Measurements from ENCODE around the gene ASF1A. TPM values are rescaled to one million over a fixed set of nuclear protein-coding genes. Genes with fewer than 3 reads are reported as not detected.
"Not testable (repeated sequence)": the region's sequence is repeated elsewhere in the genome, so short reads cannot be mapped to it uniquely, and the experiment has no call there.

Gene ASF1A
- total RNA-seq = 42.7 TPM

- DNase-seq = peak; percentile 98
Measured at GRCh38 chr6:118893807-118894424, at the start of gene ASF1A. Gene ASF1A, plus strand, starts transcription at chr6:118894152. Its CDS starts 262 bp downstream, at chr6:118894414.

DNA sequence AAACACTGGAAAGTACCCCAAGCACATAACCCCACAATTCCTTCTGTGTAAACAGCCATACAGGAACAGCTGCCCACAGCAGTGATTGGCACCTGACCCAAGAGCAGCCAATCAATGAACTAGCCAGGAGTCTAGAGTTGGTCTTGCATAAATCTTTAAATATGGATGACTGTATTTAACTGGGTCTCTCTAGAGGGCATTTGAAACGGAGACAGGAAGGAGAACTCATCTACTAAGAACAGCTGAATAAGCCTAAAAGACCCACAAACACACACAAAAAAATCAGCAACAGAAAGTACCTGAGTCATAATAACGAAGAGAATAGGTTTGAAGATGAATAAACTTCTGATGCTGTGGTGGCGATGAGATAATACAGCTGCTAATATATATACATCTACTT lies 49.0 kb upstream of the ASF1A start:
- no peak for DNase-seq

- no peak for DNase-seq
Measured at GRCh38 chr6:118853408-118853807, 40.5 kb upstream of the ASF1A start.

DNA sequence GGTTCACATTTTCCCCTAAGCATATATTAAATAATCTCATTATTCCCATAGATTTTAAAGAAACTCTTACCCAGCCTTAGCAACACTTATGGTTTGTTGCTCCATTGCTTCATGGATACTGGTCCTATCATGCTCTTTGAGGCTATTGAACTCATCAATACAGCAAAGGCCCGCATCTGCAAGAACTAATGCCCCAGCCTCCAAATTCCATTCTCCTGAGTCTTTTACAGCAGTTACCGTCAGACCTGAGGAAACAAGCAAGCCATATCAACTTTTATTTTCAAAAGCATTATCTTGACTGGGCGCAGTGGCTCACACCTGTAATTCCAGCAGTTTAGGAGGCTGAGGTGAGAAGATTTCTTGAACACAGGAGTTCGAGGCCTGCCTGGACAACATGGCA lies 37.7 kb upstream of the ASF1A start:
- DNase-seq = no peak

DNA sequence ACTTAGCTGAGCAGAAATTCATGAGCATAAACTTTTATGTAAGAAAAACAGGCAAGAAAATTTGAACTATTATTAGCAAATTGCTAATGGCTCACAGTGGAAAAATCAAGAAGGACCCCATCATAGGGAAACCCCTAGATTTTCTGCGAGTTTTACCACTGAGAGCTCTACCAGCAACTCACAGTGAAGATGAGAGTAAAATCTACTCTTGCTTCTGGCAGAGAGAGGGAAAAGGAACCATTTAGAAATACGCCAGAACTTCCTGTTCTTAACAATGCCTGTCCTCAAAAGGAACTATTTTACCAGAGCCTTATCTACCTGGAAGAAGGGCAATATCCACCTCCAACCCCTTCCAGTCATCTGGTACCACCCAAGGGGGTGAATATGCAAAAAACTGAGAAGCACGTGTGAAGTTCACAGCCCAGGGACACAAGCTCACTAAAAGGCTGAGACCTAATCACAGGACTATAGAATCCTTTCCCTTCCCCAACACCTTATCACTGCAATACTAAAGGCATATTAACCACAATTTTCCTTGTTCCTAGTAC lies 34.4 kb upstream of the ASF1A start:
- no peak for DNase-seq

DNA sequence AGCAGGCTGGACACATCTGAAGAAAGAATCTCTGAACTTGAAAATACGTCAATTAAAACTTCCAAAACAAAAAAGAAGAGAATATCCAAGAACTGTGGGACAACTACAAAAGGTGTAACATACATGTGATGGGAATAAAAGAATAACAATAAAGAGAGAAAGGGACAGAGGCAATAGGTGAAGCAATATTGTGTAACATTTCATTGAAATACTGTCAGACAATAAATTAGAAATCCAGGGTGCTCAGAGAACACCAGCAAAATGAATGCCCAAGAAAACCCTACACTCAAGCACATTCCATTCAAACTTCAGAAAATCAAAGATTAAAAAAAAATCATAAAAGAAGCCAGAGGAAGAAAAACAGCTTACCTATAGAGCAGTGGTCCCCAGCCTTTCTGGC lies 33.6 kb upstream of the ASF1A start:
- no peak for DNase-seq

DNA sequence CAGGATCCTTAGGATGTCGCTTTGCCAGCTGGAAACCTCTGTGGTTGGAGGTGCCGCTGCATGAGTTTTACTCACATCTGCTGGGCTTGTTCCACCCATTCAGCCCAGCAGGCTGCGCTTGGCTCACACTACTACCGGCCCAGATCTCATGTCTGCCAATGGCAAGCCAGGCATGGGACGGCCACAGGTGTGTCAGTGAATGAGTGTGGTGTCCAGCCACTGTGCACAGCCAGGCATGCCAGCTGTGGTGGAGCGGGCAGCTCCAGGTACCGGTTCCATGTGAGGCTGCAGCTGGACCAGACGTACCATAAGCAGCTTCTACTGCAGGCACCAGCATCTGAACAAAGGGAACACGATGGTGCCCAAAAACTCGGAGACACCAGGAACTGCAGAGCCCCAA lies 33.1 kb upstream of the ASF1A start:
- DNase-seq = no peak

DNA sequence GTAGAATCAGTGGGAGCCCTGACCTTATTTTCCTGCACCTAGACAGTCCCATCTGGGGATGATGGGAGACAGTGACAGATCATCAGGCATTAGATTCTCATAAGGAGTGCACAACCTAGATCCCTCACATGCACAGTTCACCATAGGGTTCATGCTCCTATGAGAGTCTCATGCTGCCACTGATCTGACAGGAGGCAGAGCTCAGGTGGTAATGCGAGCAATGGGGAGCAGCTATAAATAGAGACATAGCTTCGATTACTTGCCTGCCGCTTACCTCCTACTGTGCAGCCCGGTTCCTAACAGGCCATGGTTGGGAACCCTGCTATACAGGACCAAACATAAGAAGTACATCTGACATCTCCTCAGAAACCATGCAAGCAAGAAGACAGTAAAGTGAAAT lies 31.5 kb upstream of the ASF1A start:
- no peak for DNase-seq

DNA sequence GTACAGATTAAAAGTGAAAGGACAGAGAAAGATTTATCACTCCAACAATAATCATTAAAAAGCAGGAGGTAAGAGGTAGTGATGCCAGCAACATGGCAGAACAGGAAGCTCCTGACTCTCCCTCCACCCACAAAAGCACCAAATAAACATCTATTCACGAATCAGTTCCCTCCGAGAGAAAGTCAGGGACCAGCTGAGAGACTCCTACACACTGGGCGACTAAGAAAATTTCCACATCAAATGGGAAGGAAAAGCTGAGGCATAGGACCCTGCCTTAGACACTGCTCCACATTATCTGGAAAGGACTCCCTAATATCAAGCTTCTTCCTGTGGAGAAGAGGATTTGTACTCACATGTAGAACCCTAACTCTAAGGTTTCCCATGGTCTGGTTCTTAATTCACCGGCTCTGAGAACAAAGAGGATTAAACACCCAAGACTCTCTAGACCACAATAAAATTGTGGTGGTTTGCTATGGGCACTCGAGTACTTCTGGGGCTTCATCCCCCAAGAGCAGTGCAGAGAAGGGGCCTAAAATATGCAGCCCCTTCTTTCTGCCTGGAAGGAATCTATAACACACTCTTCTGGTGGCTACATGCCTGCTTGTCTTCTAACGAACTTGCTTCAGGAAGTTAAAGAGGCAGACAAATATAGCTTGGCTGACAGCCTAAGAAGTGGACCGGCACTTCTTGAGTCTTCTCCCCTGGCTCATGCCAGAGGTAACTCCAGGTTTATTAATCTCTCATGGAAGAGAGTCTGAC lies 29.4 kb upstream of the ASF1A start:
- DNase-seq = no peak

DNA sequence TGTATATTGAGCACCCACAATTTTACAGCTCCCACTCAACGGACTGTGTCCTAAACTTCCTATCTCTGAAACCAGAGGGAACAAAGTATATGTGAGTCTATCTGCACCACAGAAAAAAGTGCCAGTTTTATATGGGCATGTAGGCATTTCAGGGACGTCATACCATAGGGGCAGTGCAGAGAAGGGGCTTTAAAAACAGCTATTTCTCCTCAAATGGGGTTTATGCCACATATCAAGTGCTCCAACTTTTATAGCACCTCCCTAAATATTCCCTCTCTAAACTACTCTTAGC lies 28.9 kb upstream of the ASF1A start:
- no peak for DNase-seq

GRCh38 chr6:118867181-118867580 lies 26.8 kb upstream of the ASF1A start:
- DNase-seq = no peak

- DNase-seq = not testable (repeated sequence)
Measured at GRCh38 chr6:118868901-118869300, 25.1 kb upstream of the ASF1A start.

- DNase-seq = no peak
Measured at GRCh38 chr6:118869350-118869749, 24.6 kb upstream of the ASF1A start.

GRCh38 chr6:118869894-118870589 lies 23.9 kb upstream of the ASF1A start:
- no peak for DNase-seq

- DNase-seq = no peak
Measured at GRCh38 chr6:118871331-118871730, 22.6 kb upstream of the ASF1A start.

GRCh38 chr6:118872318-118872717 lies 21.6 kb upstream of the ASF1A start:
- DNase-seq = no peak

- DNase-seq = no peak
Measured at GRCh38 chr6:118872726-118873125, 21.2 kb upstream of the ASF1A start.

- DNase-seq = no peak
Measured at GRCh38 chr6:118873239-118873638, 20.7 kb upstream of the ASF1A start.

- no peak for DNase-seq
Measured at GRCh38 chr6:118875672-118876071, 18.3 kb upstream of the ASF1A start.

DNA sequence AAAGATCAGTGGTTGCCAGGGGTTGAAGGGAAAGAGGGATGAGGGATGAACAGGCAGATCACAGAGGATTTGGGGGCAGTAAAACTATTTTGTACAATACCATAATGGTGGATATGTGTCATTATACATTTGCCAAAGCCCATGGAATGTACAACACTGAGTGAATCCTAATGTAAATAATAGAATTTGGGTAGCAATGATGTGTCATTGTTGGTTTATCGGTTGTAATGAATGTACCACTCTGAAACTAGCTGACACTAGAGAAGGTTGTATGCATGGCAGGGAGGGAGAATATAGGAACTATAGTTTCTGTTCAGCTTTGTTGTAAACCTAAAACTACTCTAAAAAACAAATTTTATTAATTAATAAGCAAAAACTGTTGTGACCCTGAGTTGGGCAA lies 17.8 kb upstream of the ASF1A start:
- DNase-seq = no peak

DNA sequence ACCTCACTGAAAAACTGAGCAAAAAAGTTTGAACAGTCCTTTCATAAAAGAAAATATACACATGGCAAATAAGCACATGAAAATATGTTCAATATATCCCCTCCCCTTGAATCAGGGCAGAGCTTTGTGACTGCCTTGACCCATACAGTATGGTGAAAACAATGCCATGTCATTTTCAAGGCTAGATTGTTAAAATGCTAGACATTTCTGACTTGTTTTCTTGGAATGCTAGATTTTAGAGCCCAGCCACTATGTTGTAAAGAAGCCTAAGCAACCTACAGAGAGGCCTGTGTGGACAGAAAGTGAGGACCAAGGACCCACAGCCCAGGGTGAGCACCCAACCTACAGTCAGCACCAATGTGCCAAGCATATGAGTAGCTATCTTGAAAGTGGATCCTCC lies 17.1 kb upstream of the ASF1A start:
- DNase-seq = no peak

DNA sequence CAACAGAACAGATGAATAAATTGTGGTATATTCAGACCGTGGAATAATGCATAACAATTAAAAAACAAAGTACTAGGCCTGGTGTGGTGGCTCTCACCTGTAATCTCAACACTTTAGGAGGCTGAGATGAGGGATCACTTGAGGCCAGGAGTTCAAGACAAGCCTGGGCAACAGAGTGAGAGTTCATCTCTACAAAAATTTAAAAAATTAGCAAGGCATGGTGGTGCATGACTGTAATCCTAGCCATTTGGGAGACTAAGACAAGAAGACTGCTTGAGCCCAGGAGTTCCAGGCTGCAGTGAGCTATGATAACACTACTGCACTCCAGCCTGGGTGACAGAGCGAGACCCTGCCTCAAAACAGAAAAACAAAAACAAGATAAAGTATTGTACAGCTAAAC lies 16.1 kb upstream of the ASF1A start:
- no peak for DNase-seq

- no peak for DNase-seq
Measured at GRCh38 chr6:118881440-118882313, 12.3 kb upstream of the ASF1A start.

Measured in occipital lobe (tissue), 2 donors.